GM12801 (cell line): ENCODE results near the gene SMIM1.

Experiments
- CTCF ChIP-seq: IDR thresholded peaks from one replicate; pipeline ENCODE4 v1.5.1; 2011; ENCODE audit warnings: control low read depth; ENCODE audit not compliant: insufficient read length; ENCODE audit errors: extremely low read depth

SMIM1 gene

GRCh38 chr1:3772027-3772714 is 378 bp upstream of the SMIM1 start:
- no peak for TF ChIP-seq CTCF

GRCh38 chr1:3773572-3774275 is 1.2 kb downstream of the SMIM1 start:
- no peak for TF ChIP-seq CTCF

- TF ChIP-seq CTCF: no peak
Observed at GRCh38 chr1:3774276-3774945, 1.9 kb downstream of the SMIM1 start.

GRCh38 chr1:3774946-3775489 is 2.5 kb downstream of the SMIM1 start:
- no peak for TF ChIP-seq CTCF

GRCh38 chr1:3775490-3776230 is 3.1 kb downstream of the SMIM1 start:
- no peak for TF ChIP-seq CTCF

GRCh38 chr1:3776231-3776961 is 3.8 kb downstream of the SMIM1 start:
- TF ChIP-seq CTCF: no peak
